DMS114 treated with DMSO at 0.1 percent for 48 hours (cell line): ENCODE results near the gene AHRR.
A peak's percentile ranks its signal among the peaks of the same experiment; 100 is the strongest.
"Not testable (repeated sequence)": the region's sequence is repeated elsewhere in the genome, so short reads cannot be mapped to it uniquely, and the experiment has no call there.

Experiments used
- DNase-seq: peaks from one replicate; lab custom pipeline; 2025; ENCODE audit not compliant: unreplicated experiment; lab: John Stamatoyannopoulos, UW

AHRR gene

DNA sequence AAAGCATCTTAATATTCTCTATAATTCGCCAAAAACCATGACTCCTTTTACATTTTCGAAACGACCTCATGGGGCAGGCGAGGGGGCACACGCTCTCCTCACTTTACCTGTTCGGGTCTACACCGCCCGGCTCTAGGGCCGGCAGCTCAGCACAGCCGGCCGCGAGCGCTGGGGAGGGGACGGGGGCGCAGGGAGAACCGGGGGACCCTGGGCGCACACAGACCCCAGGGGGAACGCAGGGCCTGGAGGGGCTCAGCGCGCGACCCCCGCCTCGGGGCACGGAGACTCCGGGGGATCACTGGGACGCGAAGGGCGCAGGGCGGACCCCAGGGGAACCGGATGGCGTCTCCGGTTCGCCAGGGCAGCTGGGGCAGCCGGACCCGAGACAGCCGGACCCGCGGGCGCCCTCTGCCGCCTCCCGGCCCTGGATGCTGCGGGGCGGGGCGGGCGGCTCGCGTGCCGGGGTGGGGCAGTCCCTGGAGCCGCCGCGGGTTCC, at the start of gene AHRR:
Gene AHRR, plus strand, starts transcription at position 485 of the 496 bp plus-strand sequence. CDS start 22,189 bp downstream, outside the sequence.
- DNase-seq = peak; percentile 36

- not testable (repeated sequence) for DNase-seq
Measured at GRCh38 chr5:271828-272167, 49.7 kb upstream of the AHRR start.

- DNase-seq = not testable (repeated sequence)
Measured at GRCh38 chr5:273091-273490, 48.4 kb upstream of the AHRR start.

DNA sequence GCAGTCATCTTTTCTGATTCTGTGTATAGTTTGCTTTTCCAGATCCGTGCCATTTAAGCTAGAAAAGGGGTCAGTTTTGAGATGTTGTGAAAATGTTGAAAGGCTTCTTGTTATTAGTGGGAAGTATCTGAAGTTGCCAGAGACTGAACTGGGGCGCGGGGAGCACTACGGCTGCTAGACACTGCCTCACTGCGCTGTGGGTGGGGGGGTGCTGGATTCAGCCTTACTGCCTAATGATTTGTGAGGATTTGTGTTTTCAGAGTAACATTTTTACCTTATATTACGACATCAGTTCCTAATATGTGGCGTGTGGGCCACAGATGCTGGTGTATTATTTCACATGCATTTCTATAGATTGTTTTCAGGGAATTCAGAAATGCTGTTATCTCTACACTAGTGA, 48.0 kb upstream of the AHRR start:
- not testable (repeated sequence) for DNase-seq

DNA sequence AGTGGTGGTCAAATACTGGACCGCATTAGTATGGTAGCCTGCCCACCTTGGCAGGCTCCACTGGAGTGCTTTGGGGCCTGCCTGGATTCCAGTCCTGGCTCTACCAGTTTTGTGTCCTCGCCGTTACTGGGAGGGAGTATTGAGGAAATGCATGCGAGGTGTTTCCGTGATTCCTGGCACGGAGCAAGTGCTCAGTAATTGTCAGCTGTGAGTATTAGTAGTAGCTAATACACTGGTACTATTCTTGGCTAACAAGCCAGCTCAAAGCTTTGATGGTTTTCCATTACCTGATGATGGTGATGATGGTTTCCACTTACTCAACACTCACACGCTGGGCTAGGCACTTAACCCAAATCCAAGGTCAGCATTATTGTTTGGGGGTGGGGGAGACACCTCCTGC, 47.2 kb upstream of the AHRR start:
- DNase-seq = not testable (repeated sequence)

DNA sequence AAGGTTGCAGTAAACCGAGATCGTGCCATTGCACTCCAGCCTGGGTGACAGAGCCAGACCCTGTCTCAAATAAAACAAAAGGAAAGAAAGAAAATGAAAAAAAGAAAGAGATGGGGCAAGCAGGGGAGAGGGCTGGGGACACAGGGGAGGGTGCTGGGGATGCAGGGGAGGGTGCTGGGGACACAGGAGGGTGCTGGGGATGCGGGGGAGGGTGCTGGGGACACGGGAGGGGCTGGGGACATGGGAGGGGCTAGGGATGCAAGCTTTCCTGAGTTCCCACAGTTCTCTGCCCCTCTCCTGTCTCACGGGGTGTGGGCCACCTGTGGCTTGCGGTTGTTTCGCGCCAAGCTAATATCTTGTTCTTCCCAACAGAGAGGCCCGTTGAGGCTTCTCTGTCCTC, 42.9 kb upstream of the AHRR start:
- DNase-seq = no peak

GRCh38 chr5:279051-279665, 42.4 kb upstream of the AHRR start:
- not testable (repeated sequence) for DNase-seq

DNA sequence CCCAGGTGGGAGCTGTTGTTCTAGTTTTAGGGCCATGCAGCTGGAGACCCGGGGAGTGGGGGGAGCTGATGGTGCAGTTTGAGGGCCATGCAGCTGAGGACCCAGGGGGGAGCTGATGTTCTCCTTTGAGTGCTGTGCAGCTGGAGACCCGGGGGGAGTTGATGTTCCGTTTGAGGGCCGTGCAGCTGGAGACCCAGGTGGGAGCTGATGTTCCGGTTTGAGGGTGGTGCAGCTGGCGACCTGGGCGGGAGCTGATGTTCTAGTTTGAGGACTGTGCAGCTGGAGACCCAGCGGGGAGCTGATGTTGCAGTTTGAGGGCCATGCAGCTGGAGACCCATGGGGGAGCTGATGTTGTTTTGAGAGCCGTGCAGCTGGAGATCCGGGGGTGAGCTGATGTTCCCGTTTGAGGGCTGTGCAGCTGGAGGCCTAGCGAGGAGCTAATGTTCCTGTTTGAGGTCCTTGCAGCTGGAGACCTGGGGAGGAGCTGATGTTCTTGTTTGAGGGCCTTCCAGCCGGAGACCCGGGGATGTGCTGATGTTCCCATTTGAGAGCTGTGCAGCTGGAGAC, 35.4 kb upstream of the AHRR start:
- DNase-seq = no peak

- DNase-seq = not testable (repeated sequence)
Measured at GRCh38 chr5:290200-290599, 31.3 kb upstream of the AHRR start.

DNA sequence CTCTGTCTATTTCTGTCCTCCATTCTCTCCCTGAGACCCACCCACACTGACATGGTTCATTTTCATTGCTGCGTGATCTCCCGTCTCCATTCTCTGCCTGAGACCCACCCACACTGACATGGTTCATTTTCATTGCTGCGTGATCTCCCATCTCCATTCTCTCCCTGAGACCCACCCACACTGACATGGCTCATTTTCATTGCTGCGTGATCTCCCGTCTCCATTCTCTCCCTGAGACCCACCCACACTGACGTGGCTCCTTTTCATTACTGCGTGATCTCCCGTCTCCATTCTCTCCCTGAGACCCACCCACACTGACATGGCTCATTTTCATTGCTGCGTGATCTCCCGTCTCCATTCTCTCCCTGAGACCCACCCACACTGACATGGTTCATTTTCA, 30.2 kb upstream of the AHRR start:
- DNase-seq = not testable (repeated sequence)

DNA sequence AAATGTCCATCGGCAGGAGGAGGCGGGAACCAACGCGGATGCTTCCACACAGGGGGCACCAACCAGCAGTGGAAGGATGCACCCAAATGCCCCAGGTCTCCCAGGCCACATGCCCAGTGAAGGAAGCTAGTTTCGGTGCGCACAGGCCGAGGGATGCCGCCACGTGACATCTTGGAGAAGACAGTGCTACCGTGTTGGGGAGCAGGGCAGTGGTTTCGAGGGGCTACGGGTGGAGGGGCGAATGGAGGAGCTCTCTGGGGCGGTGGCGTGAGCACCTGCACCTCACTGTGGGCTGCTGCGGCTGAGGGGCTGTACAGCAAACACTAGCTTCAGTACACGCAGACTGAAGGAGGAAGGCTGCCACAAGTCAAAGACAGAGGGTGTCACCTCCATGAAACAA, 26.7 kb upstream of the AHRR start:
- not testable (repeated sequence) for DNase-seq

GRCh38 chr5:296207-296606, 25.3 kb upstream of the AHRR start:
- DNase-seq = not testable (repeated sequence)

GRCh38 chr5:296954-297353, 24.6 kb upstream of the AHRR start:
- DNase-seq = not testable (repeated sequence)

- not testable (repeated sequence) for DNase-seq
Measured at GRCh38 chr5:297448-297847, 24.1 kb upstream of the AHRR start.

DNA sequence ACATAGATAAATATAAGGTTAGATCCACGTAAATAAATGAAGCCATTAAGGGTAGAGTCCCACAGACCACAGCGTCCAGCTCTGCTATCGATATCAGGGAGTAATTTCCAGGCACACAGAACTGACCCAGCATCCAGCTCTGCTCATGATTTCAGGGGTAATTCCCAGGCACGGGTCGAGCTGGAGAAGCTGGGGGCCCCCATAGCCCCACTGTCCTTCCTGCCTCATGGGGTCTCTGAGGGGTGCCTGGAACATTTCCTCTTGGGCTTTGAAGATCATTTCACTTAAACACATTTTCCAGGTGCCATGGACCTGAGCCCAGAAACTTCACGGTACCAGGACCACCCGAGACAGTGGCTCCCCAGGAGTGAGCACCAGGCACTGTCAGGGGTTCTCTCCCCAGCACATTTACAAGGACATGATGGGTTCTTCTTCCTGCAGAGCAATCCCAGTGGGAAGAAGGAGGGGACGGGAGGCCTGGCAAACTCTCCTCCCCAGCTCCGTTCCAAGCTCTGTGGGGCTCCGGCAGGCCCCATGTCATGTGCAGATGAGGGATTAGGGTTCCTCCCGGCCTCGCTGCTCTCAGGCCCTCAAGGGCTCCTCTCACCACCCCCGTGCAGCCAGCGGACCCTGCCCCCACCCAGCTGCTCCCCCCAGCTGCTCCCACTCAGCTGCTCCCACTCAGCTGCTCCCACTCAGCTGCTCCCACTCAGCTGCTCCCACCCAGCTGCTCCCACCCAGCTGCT, 23.4 kb upstream of the AHRR start:
- not testable (repeated sequence) for DNase-seq

DNA sequence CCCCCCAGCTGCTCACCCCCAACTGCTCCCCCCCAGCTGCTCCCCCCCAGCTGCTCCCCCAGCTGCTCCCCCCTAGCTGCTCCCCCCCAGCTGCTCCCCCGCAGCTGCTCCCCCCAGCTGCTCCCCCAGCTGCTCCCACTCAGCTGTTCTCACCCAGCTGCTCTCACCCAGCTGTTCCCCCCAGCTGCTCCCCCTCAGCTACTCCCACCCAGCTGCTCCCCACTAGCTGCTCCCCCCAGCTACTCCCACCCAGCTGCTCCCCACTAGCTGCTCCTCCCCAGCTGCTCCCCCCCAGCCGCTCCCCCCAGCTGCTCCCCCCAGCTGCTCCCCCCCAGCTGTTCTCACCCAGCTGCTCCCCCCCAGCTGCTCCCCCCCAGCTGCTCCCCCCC, 22.8 kb upstream of the AHRR start:
- no peak for DNase-seq

DNA sequence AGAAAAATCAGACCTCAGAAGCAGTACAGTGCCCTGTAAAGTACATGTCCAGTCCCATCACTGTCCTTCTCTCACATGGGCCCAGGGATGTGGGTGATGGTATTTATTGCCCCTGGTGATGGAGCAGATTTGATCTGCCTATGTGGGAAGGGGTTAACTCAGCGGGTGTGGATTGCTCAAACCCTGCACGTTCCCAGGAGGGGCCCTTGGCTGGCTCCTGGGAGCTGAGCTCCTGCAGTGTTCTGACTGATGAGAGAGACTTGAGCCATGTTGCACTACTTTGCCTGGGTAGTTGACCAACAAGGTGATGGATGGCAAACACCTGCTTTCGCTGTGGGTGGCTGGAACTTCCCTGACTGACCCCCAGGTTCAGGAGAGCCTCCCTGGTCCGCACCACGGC, 21.6 kb upstream of the AHRR start:
- DNase-seq = not testable (repeated sequence)

DNA sequence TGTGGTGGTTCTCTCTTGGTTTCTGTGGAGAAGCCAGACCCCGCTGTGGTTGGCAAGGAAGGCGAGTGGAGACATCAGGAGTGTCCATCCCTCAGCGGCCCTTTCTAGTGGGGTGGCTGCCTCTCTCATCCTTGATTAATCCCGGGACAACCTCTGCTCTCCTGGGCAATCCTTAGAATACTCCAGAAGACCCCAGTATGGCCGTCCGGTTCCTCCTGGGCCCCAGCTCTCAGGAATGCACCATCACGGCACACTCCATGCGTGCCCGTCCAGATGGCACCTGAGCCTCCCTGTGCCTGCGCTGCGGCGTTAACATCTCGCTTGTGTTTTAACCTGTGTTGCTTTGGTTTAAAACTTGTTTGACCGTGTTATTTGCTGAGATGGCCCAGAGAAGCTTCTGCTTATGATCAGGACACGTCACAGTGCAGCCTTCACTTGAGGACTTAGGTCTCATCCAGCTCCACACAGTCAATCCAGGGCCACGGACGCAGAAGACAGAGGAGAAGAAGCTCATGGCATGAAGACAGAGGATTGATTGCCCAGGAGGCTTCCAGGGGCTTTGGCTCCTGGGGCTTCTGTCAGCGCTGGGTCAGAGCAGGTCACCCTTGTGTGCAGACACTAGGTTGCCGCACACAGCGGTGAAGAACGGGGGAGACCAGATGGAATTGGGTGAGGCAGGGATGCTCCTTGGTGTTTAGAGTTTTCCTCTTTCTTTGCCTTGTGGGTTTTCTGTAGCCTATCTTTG, 20.7 kb upstream of the AHRR start:
- not testable (repeated sequence) for DNase-seq

DNA sequence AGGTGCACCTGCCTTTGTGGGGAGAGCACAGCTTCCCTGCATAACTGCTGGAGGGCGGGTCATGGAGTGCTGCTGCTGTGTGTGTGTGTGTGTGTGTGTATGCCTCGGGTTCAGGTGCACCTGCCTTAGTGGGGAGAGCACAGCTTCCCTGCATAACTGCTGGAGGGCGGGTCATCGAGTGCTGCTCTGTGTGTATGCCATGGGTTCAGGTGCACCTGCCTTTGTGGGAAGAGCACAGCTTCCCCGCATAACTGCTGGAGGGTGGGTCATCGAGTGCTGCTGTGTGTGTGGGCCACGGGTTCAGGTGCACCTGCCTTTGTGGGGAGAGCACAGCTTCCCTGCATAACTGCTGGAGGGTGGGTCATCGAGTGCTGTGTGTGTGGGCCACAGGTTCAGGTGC, 19.1 kb upstream of the AHRR start:
- DNase-seq = not testable (repeated sequence)

DNA sequence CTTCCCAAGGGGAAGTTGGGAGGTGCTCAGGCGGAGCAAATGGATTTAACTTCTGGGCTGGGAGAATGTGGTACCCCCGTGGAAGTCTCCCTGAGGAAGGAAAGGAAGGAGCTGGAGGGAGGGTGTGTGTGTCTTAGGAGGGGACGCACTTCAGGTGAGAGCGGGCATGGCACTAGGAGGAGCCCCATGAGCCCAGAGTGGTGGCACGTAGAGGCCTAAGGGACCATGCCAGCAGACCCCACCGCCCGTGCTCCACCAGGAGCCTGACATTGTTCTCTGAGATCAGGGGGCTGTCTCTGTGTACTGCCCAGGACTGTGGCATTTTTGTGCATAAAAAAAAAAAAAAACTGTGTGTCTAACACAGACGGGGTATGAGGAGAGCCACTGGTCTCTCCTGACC, 18.5 kb upstream of the AHRR start:
- no peak for DNase-seq

DNA sequence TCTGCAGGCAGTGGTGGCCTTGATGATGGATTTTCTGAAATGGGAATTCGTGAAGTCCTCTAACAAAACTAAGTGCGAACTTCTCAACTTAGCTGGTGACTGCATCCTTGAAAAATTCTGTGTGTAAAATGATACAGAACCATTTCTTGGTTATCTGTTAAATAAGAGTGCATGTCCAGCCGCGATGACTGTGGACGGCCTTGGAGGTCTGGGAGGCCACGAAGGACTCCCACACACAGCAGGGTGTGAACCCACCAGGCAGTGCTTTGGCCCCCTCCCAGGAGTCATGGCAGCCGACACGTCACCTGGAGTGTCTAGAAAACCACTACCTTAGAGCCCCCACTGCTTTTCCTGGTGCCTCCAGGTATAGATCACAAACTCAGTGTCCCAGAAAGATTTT, 17.8 kb upstream of the AHRR start:
- DNase-seq = not testable (repeated sequence)
